ENCODE results near the gene LRMDA.
A peak's percentile ranks its signal among the peaks of the same experiment; 100 is the strongest.

- TF ChIP-seq CTCF (IDR thresholded peaks at IDR 0.05) (no peak), POLR2A (IDR thresholded peaks at IDR 0.05) (no peak), POLR2AphosphoS5 (IDR thresholded peaks at IDR 0.05) (peak in 1 of 3 donors; percentile 62)
These were observed 537.6 kb downstream of the LRMDA start for GRCh38 chr10:75969031-75969430.
